HUES6 (cell line): ENCODE measurements around the gene FES.

Experiments used
- H3K27ac ChIP-seq: 2 replicates; pipeline ENCODE4 v1.7.0; 2013; ENCODE audit warnings: low read depth, mild to moderate bottlenecking, low read length, inconsistent platforms
- H3K27me3 ChIP-seq: 2 replicates; pipeline ENCODE4 v1.6.1; 2013; ENCODE audit warnings: low read length; ENCODE audit not compliant: control insufficient read depth, insufficient read depth
- H3K36me3 ChIP-seq: 2 replicates; pipeline ENCODE4 v1.6.1; 2013; ENCODE audit warnings: low read length; ENCODE audit not compliant: control insufficient read depth, insufficient read depth
- H3K4me1 ChIP-seq: 2 replicates; pipeline ENCODE4 v1.6.1; 2013; ENCODE audit warnings: low read length; ENCODE audit not compliant: control insufficient read depth, insufficient read depth
- H3K4me3 ChIP-seq: 2 replicates; pipeline ENCODE4 v1.5.1; 2013; ENCODE audit warnings: low read depth, low read length
- H3K9ac ChIP-seq: one replicate; pipeline ENCODE4 v1.6.1; 2013; ENCODE audit warnings: mild to moderate bottlenecking, low read length
- H3K9me3 ChIP-seq: 2 replicates; pipeline ENCODE4 v1.6.1; 2013; ENCODE audit warnings: low read depth, low read length; ENCODE audit not compliant: control insufficient read depth, insufficient read depth

FES gene

GRCh38 chr15:90884719-90885431 lies 571 bp downstream of the FES start:
- H3K9ac ChIP-seq, result peak overlapping the region; percentile 47
- H3K9me3 ChIP-seq, result no peaks in the 10 kb centered on the region
- H3K36me3 ChIP-seq, result peaks cover 21% of the 10 kb centered on the region
- no peaks in the 10 kb centered on the region for H3K27me3 ChIP-seq
- peak overlapping the region; percentile 46 for H3K4me3 ChIP-seq
- H3K4me1 ChIP-seq, result peaks cover 25% of the 10 kb centered on the region
- H3K27ac ChIP-seq, result peak overlapping the region; percentile 67; the same call in 1 of the 2 replicates

GRCh38 chr15:90885432-90886290 lies 1.4 kb downstream of the FES start:
- H3K36me3 ChIP-seq, result peaks cover 16% of the 10 kb centered on the region
- H3K4me1 ChIP-seq, result peaks cover 25% of the 10 kb centered on the region
- H3K27me3 ChIP-seq, result no peaks in the 10 kb centered on the region
- H3K9ac ChIP-seq, result no peak overlapping the region
- H3K4me3 ChIP-seq, result no peak overlapping the region
- H3K9me3 ChIP-seq, result no peaks in the 10 kb centered on the region
- H3K27ac ChIP-seq, result no peak overlapping the region

- Histone ChIP-seq H3K27ac (no peak overlapping the region), H3K27me3 (no peaks in the 10 kb centered on the region), H3K4me3 (no peak overlapping the region), H3K9ac (no peak overlapping the region), H3K4me1 (peaks cover 25% of the 10 kb centered on the region), H3K9me3 (no peaks in the 10 kb centered on the region), H3K36me3 (peaks cover 14% of the 10 kb centered on the region)
These were observed 1.9 kb downstream of the FES start for GRCh38 chr15:90886291-90886614.

- no peak overlapping the region for H3K9ac ChIP-seq
- peaks cover 25% of the 10 kb centered on the region for H3K4me1 ChIP-seq
These were observed 2.8 kb downstream of the FES start for GRCh38 chr15:90887037-90887481.

GRCh38 chr15:90889313-90889730 lies 5.0 kb downstream of the FES start:
- Histone ChIP-seq H3K4me3 (no peak overlapping the region), H3K9me3 (no peaks in the 10 kb centered on the region), H3K27me3 (no peaks in the 10 kb centered on the region), H3K4me1 (peaks cover 14% of the 10 kb centered on the region), H3K9ac (no peak overlapping the region), H3K27ac (no peak overlapping the region), H3K36me3 (peaks cover 30% of the 10 kb centered on the region)

More at GRCh38 chr15:90887037-90887481, 2.8 kb downstream of the FES start:
- Histone ChIP-seq H3K27me3 (no peaks in the 10 kb centered on the region), H3K9me3 (no peaks in the 10 kb centered on the region), H3K4me3 (no peak overlapping the region), H3K27ac (no peak overlapping the region), H3K36me3 (peaks cover 15% of the 10 kb centered on the region)

GRCh38 chr15:90889736-90890456 lies 5.6 kb downstream of the FES start:
- Histone ChIP-seq H3K9me3 (no peaks in the 10 kb centered on the region), H3K27me3 (no peaks in the 10 kb centered on the region), H3K9ac (no peak overlapping the region), H3K4me3 (no peak overlapping the region), H3K27ac (no peak overlapping the region), H3K4me1 (peaks cover 10% of the 10 kb centered on the region), H3K36me3 (peaks cover 31% of the 10 kb centered on the region)

- no peaks in the 10 kb centered on the region for H3K27me3 ChIP-seq
- no peak overlapping the region for H3K4me3 ChIP-seq
- no peaks in the 10 kb centered on the region for H3K9me3 ChIP-seq
- peaks cover under 1% of the 10 kb centered on the region for H3K4me1 ChIP-seq
- no peak overlapping the region for H3K27ac ChIP-seq
- H3K36me3 ChIP-seq, result peaks cover 39% of the 10 kb centered on the region
- no peak overlapping the region for H3K9ac ChIP-seq
These were observed 6.5 kb downstream of the FES start for GRCh38 chr15:90890839-90891238.

GRCh38 chr15:90891346-90891949 lies 7.1 kb downstream of the FES start:
- Histone ChIP-seq H3K36me3 (peaks cover 39% of the 10 kb centered on the region), H3K27me3 (no peaks in the 10 kb centered on the region), H3K4me1 (no peaks in the 10 kb centered on the region), H3K9ac (no peak overlapping the region), H3K4me3 (no peak overlapping the region), H3K9me3 (no peaks in the 10 kb centered on the region), H3K27ac (no peak overlapping the region)

GRCh38 chr15:90892023-90892422 lies 7.7 kb downstream of the FES start:
- Histone ChIP-seq H3K27me3 (no peaks in the 10 kb centered on the region), H3K9me3 (no peaks in the 10 kb centered on the region), H3K27ac (no peak overlapping the region), H3K4me1 (no peaks in the 10 kb centered on the region), H3K9ac (no peak overlapping the region), H3K4me3 (no peak overlapping the region), H3K36me3 (peaks cover 39% of the 10 kb centered on the region)

- Histone ChIP-seq H3K36me3 (peaks cover 39% of the 10 kb centered on the region), H3K27ac (no peak overlapping the region), H3K9me3 (no peaks in the 10 kb centered on the region), H3K4me1 (no peaks in the 10 kb centered on the region), H3K9ac (no peak overlapping the region), H3K27me3 (no peaks in the 10 kb centered on the region), H3K4me3 (no peak overlapping the region)
These were observed 8.3 kb downstream of the FES start for GRCh38 chr15:90892498-90893174.
